COLO668 (cell line): ENCODE results near the gene ENTREP3.
A peak's percentile ranks its signal among the peaks of the same experiment; 100 is the strongest.

Experiments used
- DNase-seq: peaks from one replicate; lab custom pipeline; 2025; ENCODE audit not compliant: unreplicated experiment; lab: John Stamatoyannopoulos, UW

Gene ENTREP3

DNA sequence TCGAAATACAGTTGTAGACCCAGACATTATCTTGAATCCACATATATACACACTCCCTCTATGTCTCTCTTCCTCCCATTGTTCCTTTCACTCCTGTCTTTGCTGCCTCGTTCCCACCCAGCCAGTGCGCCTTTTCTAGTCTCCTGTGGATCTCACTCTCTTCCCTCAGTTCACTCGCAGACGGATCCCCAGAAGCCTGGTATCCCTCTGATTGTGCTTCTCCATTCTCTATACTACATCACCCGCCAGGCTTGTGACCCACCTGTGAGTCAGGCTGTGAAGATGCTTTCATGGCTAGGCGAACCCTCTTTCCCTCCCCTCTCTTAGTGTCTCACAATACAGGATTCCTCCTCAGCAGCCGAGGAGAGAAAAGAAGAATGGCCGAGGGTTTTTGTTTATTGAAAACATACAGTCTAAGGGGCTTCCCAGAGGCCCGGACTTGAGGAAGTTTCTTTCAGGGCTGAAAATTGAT lies 23.4 kb upstream of the ENTREP3 start:
- no peak for DNase-seq

DNA sequence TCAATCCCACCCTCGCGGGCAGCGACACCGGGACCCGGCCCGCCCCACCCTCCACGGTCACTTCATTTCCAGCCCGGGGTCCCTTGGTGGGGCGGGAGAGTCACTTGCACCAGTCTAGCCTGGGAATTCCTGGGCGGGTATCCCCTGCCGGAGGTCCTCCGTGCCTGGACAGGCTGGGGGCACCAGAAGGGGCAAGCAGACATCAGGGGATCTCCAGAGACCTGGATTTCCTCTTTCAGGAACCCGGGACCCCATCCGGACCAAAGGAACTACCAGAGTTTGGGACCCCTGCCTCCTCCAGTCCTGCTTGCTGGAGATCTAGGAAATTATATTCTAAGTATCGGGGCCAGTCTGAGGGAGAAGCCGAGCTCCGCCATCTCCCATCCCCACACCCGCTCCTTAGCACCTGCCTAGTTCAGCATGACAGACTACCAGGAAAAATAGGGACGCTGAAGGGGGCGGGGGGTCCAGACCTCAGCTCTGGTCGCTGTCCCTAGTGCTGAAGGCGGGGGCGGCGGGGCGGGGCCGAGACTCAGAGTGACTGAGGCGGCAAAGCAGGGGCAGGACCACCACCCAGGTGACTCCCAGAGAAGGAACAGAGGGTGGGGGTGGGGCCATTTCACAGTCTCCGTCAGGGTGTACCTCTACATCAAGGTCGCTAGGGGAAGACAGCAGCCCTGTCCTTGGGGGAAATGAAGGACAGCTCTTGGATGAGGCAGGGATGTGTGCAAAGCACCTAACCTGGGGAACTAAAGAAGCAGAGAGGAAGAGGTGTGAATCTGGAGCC lies 22.8 kb upstream of the ENTREP3 start:
- DNase-seq, result peak; percentile 69

DNA sequence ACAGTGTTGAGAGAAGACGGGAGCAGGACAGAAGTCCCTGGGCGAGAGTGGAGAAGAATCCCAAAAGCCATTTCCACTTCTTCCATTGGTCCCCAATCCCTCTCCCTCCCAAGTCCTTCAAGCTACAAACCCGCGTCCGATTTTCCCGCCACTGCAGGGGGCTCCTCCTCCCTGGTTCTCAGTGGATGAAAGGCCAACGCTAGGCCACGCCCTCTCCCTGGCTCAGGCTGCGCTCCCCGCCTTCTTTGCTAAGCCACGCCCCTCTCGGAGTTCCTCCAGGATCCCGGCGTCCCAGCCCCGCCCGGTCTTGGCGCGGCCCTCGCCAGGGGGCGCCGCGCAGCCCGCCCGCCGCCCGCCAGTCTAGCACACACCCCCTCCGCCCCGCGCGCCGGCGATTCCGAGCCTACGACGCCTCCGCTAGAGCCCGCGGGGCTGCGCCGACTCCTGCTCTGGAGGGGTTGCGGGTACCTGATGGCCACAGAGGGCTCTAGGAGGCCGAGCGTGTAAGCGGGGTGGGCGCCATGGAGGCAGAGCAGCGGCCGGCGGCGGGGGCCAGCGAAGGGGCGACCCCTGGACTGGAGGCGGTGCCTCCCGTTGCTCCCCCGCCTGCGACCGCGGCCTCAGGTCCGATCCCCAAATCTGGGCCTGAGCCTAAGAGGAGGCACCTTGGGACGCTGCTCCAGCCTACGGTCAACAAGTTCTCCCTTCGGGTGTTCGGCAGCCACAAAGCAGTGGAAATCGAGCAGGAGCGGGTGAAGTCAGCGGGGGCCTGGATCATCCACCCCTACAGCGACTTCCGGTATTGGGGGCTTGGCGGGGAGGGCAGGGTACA lies 22.0 kb upstream of the ENTREP3 start, which contains the start of gene HCN3:
Gene HCN3 (plus strand): TSS at position 394 of the 832 bp plus-strand sequence. CDS start 128 bp downstream, at position 522.
- peak; percentile 99 for DNase-seq

DNA sequence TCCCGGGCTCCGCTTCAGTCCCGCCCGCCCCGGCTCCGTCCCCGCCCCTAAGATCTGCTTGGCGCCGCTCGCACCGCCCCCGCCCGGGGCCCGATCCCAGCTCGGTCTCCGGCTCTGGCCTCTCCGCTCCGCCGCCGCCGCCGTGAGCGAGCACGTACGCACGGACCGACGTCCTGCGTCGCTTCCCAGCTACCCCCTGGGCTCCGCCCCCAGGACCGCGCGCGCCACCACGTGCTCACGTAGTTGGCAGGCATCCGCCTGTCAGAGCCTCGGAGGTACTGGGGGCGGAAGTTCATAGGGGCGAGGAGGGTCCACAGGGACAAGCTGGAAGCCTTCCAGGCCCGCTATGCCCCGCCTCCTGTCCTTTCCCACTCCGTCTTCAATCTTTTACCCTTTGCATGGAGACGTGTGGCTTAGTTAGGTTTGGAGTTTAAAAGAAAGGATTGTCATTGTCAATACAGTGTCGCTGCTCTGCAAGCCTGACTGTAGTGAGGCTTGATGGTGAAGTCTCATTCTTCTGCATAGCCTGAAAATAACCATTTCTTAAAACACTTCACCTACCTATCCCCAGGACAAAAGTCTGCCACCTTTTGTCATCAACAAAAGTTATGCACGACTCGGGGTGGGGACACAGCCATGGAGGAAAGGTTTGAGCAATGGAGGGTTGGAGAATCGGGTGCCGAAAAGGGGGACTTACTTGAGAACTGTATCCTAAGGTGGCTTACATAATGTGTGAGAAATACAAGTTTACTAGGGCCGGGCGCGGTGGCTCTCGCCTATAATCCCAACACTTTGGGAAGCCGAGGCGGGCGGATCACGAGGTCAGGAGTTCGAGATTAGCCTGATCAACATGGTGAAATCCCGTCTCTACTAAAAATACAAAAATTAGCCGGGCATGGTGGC lies 18.3 kb upstream of the ENTREP3 start, which contains the start of gene CLK2:
Gene CLK2 (minus strand): TSS at position 162 of the 903 bp plus-strand sequence. CDS start 2,527 bp downstream, outside the sequence.
- DNase-seq, result peak; percentile 99

GRCh38 chr1:155272466-155273342 lies 17.4 kb upstream of the ENTREP3 start:
- peak; percentile 91 for DNase-seq

- DNase-seq, result no peak
Observed at GRCh38 chr1:155269381-155269780, 14.1 kb upstream of the ENTREP3 start.

DNA sequence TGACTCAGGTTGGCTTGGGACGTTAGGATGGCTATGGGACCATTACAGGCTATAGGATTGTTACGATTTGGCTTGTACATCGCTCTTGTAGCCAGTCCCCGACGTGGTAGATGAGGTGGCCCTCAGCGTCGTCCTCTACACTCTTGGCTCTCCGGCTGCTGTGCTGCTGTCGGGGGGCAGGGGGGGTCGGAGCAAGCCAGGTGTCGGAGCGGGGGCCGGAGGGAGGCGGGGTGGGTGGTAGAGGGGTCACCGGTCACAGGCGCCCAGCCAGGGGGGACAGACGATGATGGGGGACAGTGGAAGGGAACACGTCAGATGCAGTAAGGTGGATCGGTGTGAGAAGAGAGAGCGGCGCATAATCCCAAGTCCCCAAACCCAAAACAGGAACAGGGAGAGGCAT lies 13.3 kb upstream of the ENTREP3 start:
- DNase-seq, result no peak

GRCh38 chr1:155267373-155267772 lies 12.1 kb upstream of the ENTREP3 start:
- DNase-seq, result no peak

GRCh38 chr1:155266553-155266952 lies 11.3 kb upstream of the ENTREP3 start:
- no peak for DNase-seq

DNA sequence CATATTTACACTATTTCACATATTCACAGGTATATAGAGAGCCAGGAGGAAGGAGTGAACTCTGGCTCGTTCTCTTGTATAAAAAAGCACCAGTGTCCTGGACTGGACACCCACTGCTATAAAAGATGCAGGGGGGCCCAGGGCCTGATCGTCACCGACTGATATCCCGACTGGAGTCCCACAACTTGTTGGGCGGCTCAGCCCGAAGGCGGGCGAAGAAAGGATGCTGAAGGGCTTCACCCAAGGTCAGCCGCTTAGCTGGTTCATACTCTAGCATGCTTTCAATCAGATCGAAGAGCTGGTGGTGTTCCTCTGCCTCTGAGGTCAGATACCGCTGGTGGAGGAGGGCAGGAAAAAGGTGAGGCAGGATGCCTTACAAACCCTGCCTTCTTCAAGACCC lies 7.8 kb upstream of the ENTREP3 start:
- DNase-seq, result no peak

GRCh38 chr1:155261852-155262673 lies 6.8 kb upstream of the ENTREP3 start, which contains the start of gene SCAMP3:
TSS of gene SCAMP3 (minus strand) at chr1:155262360. CDS start at chr1:155262151, 209 bp downstream.
- DNase-seq, result peak; percentile 95

- DNase-seq, result peak; percentile 72
Observed at GRCh38 chr1:155261493-155261851, 6.2 kb upstream of the ENTREP3 start.

- DNase-seq, result no peak
Observed at GRCh38 chr1:155260276-155260675, 5.0 kb upstream of the ENTREP3 start.

DNA sequence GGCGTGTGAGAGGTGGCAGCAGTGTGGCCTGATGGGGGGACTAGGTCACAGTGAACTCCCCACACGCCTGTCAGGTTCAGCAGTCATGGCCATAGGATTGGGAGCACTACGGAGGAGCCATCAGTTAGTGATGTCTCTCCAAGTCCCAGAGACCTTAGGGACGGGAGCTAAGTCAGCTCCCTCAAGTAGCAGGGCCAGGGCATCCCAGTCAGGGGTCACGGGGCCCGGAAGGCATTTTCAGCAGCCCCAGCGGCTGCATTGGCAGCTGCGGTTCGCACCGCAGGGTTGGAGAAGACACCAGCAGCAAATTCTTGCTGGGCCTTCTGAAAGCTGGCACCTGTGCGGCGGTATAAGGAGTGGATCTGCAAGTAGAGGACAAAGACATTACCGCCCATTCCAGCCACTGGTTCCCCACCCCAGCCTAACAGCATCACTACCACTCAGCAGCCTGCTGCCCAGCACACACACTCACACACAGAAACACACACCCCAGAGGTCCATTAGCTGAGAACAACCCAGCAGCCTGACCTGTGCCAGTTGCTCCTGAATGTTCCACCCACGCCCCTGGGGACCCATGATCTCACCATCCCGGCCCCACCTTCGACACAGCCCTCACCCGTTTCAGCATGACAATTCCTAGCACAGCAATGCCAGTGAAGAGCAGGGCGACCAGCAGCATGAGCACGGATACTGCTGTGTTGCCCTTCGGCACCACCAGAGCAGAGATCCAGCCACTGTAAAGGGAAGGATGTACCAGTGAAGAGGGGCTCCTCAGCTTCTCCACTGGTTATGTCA lies 972 bp upstream of the ENTREP3 start:
- DNase-seq, result no peak

- no peak for DNase-seq
Observed at GRCh38 chr1:155254714-155255242, 505 bp downstream of the ENTREP3 start.

DNA sequence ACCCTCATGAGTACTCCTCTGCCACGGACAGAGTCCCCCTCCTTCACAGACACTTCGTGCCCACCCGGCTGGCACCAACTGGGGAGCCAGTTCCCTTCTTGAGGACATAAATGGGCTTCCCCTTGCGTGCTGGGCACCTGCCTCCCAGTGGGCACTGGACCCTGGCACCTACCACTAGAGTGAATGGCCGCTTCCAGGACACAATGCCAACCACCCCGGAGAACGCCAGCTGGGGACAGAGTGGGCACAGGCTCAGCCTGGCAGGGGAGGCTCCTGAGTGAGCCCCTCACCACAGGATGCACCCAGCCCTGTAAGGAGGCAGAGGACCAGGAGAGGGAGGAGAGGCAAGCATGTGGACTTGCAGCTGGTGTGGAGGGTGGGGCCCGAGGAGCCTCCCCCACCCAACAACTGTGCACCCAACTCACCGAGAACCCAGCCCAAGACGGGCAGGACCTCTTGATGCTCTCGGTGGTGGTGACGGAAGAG lies 1.0 kb downstream of the ENTREP3 start:
- no peak for DNase-seq

GRCh38 chr1:155253797-155254196 lies 1.5 kb downstream of the ENTREP3 start:
- DNase-seq, result no peak

DNA sequence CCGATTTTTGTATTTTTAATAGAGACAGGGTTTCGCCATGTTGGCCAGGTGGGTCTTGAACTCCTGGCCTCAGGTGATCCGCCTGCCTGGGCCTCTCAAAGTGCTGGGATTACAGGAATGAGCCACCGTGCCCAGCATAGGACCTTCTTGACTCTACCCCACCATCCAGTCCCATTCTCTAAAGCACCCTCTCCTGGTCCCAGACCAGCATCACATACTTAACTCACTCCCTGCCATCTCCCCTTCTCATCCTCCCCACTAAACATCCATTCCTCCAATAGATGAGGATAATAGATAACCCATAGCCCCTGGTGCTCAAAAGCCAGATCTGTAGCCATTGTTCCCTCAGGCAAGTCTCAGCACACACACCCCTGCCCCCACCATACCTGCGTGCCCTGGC lies 2.1 kb downstream of the ENTREP3 start:
- no peak for DNase-seq
